HG03135 (cell line): ENCODE results near the gene LRPAP1.
A peak's percentile ranks its signal among the peaks of the same experiment; 100 is the strongest.
"Not testable (repeated sequence)": the region's sequence is repeated elsewhere in the genome, so short reads cannot be mapped to it uniquely, and the experiment has no call there.

Experiments used
- ATAC-seq: cut with Tn5 transposase; IDR thresholded peaks from one replicate; pipeline ENCODE4 v1.9.1; 2021; ENCODE audit warnings: mild to moderate bottlenecking, moderate library complexity; ENCODE audit not compliant: unreplicated experiment

LRPAP1 gene

GRCh38 chr4:3531879-3532750, at the start of gene LRPAP1:
Gene LRPAP1, minus strand, starts transcription at chr4:3532422. Its CDS starts 10 bp downstream, at chr4:3532412.
- ATAC-seq: peak; percentile 85

GRCh38 chr4:3581334-3582090, 49.3 kb upstream of the LRPAP1 start:
- not testable (repeated sequence) for ATAC-seq

- ATAC-seq: not testable (repeated sequence)
Observed at GRCh38 chr4:3580859-3581258, 48.6 kb upstream of the LRPAP1 start.

- not testable (repeated sequence) for ATAC-seq
Observed at GRCh38 chr4:3578527-3579144, 46.4 kb upstream of the LRPAP1 start.

GRCh38 chr4:3578052-3578451, 45.8 kb upstream of the LRPAP1 start:
- not testable (repeated sequence) for ATAC-seq

- ATAC-seq: not testable (repeated sequence)
Observed at GRCh38 chr4:3577208-3577892, 45.1 kb upstream of the LRPAP1 start.

GRCh38 chr4:3576533-3577207, 44.4 kb upstream of the LRPAP1 start:
- not testable (repeated sequence) for ATAC-seq

DNA sequence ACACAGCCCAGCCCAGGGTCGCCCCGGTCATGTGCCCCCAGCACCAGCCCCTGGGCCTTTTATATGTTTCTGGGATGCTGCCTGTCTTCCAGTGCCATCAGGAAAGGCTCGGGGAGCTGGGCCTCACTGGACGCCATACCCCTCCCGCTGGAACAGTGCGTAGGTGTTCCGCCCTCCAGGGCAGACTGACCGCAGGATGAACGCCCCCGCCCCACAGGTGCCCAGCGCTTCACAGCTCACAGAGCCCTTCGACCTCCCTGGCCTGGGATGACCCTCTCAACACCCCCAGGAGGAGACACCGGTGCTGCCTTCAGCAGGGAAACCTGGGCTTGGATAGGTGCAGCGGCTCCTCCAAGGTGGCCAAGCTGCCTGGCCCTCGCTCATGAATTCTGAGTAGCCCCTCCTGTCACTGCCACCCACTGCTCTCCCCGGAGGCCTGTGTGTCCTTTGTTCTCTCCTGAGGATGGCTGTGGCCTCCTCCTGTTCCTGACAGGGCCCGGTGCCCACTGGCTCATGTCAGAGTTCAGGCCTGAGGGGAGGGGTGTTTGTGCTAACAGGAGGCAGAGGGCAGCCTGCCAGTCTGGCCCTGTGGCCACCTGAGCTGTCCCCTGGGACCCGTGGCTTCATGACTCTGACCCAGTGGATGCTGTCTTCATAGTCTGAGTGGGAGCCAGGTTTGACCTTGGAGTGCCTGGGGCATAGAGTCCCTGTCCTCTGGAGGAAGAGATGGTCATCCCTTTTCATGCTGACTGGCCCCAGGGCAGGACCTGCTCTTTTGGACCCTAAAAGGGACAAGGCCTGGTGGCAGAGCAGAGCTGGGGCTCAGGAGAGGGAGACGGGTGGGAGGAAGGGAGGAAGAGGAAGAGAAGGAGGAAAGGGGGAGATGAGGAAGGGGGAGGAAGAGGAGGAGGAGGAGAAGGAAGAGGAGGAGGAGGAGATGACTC, 43.5 kb upstream of the LRPAP1 start:
- ATAC-seq: not testable (repeated sequence)

DNA sequence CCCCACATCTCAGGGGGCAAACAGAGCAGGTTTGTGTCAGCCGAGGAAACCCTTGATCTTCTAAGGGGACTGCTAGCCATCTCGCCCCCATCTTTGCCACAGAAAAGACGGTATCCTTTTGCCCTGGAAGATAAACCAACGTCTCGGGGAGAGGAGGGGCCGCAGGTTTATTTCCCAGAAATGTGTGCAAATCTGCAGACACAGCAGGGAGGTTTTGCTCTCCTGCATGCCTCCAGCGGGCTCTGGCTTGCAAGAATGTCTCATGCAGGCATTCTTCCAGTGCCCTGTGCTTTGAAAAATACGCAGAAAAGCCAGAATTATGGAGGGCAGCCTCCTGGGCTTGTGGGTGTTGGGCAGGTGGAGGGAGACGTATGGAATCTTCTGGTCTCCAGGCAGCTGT, 42.6 kb upstream of the LRPAP1 start:
- ATAC-seq: not testable (repeated sequence)

DNA sequence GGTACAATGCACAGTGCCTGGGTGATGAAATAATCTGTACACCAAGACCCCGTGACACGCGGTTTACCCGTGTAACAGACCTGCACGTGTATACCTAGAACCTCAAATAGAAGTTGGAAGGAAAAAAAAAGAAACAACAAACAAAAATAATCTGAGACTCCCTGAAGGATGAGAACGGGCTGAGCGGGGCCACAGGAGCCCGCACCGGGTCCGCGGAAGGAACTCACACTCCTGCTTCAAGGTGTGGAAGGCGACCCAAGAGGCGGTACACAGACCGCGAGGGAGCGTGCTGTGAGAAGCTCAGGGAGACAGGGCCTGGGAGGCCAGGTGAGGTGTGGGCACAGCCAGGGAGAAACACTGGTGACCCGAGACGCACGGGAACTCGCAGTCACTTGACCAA, 42.1 kb upstream of the LRPAP1 start:
- not testable (repeated sequence) for ATAC-seq

GRCh38 chr4:3573131-3573530, 40.9 kb upstream of the LRPAP1 start:
- ATAC-seq: no peak

GRCh38 chr4:3572363-3572762, 40.1 kb upstream of the LRPAP1 start:
- no peak for ATAC-seq

DNA sequence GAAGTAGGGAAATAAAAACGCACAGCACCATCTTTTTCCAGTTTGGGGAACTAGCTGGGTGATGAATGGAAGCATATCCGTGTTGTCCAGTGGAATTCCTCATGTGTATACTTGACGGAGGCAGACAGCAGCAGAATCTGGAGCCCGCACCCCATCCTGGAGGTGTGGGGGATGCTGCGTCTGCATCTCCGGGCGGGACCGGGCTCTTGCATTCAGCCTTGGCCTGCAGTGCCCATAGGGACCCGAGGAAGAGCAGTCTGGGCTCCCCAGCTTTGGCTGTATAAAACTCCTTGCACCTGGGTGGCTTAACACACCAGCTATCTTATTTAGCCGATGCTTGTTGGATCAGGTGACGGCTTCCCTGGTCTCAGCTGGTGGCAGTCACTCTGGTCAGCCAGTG, 39.7 kb upstream of the LRPAP1 start:
- ATAC-seq: no peak

GRCh38 chr4:3570923-3571322, 38.7 kb upstream of the LRPAP1 start:
- ATAC-seq: not testable (repeated sequence)

DNA sequence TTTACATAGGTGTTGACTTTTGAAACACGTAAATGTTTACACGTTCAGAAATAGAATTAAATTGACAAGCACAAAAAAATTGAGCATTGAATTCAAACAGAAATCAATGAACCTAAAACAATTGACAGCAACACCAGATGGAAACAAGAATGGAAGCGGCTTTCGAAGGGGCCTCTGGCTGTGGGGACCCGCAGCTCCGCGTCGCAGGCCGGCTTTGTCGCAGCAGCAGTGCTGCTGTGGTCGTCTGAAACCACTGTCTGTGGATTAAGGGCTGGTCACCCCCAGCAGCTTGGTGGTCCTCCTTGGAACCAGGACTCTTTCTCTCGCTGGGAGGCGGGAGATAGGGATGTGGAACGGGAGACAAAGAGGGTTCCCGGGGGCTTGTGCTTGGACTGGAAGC, 37.4 kb upstream of the LRPAP1 start:
- ATAC-seq: not testable (repeated sequence)

GRCh38 chr4:3566701-3567100, 34.5 kb upstream of the LRPAP1 start:
- ATAC-seq: not testable (repeated sequence)

GRCh38 chr4:3566301-3566700, 34.1 kb upstream of the LRPAP1 start:
- not testable (repeated sequence) for ATAC-seq

- ATAC-seq: not testable (repeated sequence)
Observed at GRCh38 chr4:3564948-3565347, 32.7 kb upstream of the LRPAP1 start.

GRCh38 chr4:3563403-3563802, 31.2 kb upstream of the LRPAP1 start:
- no peak for ATAC-seq
